K562 (cell line): ENCODE results near the gene CALML6. TPM values are rescaled to one million over a fixed set of nuclear protein-coding genes. Genes with fewer than 3 reads are reported as not detected.

ENCODE experiments used
- BDP1 ChIP-seq: IDR thresholded peaks from 3 replicates; pipeline ENCODE4 v1.6.1; 2011; ENCODE audit not compliant: insufficient read length, insufficient read depth
- HES1 ChIP-seq: fragments of 450-650 bp; IDR thresholded peaks from 2 replicates; pipeline ENCODE4 v1.6.1; 2016; ENCODE audit warnings: low read depth, mild to moderate bottlenecking, moderate library complexity
- KDM1A ChIP-seq, 2 experiments: fragments of 450-650 bp; IDR thresholded peaks; 2 replicates each; pipeline ENCODE4 v1.6.1; 2016; ENCODE audit warnings: mild to moderate bottlenecking in 2 of 2
- MLX ChIP-seq, 2 experiments: fragments of 450-650 bp in 1 of 2; sonication (generic) in 1 of 2; formaldehyde crosslinking; conservative IDR thresholded peaks; 2 replicates each; pipeline versions ENCODE4 v1.4.0 to v1.8.1; 2020 to 2022; ENCODE audit warnings: mild to moderate bottlenecking in 1 of 2, missing genetic modification reagents in 1 of 2
- NFATC3 ChIP-seq: fragments of 450-650 bp; IDR thresholded peaks from 2 replicates; pipeline ENCODE4 v1.6.1; 2017; ENCODE audit warnings: mild to moderate bottlenecking
- NUFIP1 ChIP-seq: fragments of 450-650 bp; IDR thresholded peaks from 2 replicates; pipeline ENCODE4 v1.6.1; 2018; ENCODE audit not compliant: partially characterized antibody
- YY1 ChIP-seq, 3 experiments: IDR thresholded peaks; 2 replicates each; pipeline ENCODE4 v1.6.1; 2011; ENCODE audit warnings: low read length in 2 of 3, mild to moderate bottlenecking in 2 of 3, moderate library complexity in 2 of 3, borderline replicate concordance in 1 of 3, control low read depth in 1 of 3, low read depth in 1 of 3; ENCODE audit not compliant: insufficient read depth in 3 of 3, insufficient replicate concordance in 2 of 3, control insufficient read depth in 1 of 3, insufficient read length in 1 of 3; ENCODE audit errors: extremely low read depth in 1 of 3
- ZKSCAN8 ChIP-seq: fragments of 200-800 bp; sonication (Bioruptor generic); IDR thresholded peaks from 2 replicates; pipeline ENCODE4 v1.6.1; 2016; ENCODE audit warnings: missing genetic modification characterization, missing compliant biosample characterization
- ZNF318 ChIP-seq, 2 experiments: fragments of 450-650 bp; IDR thresholded peaks; 2 replicates each; pipeline ENCODE4 v1.6.1; 2016; ENCODE audit warnings: mild to moderate bottlenecking in 2 of 2, borderline replicate concordance in 1 of 2, low read depth in 1 of 2, moderate library complexity in 1 of 2
- ZNF398 ChIP-seq: fragments of 250-450 bp; sonication (Bioruptor Pico); IDR thresholded peaks from 2 replicates; pipeline ENCODE4 v1.8.0; 2021; ENCODE audit warnings: moderate library complexity, mild to moderate bottlenecking, inconsistent platforms
- polyA plus RNA-seq, 8 experiments: library from polyadenylated mRNA; depleted of rRNA in 4 of 8; stranded (reverse) in 5 of 8; unstranded in 3 of 8; fragments of >200 nt; fragmentation: Nextera tagmentation in 2 of 8; fragmentation: Illumina TruSeq in 1 of 8; extraction: Ambion mirVana in 2 of 8; extraction: Trizol in 1 of 8; gene quantifications; 2 replicates each; pipeline versions ENCODE4 v1.2.1 to v1.2.3, GENCODE V29; 2011 to 2014; ENCODE audit warnings: inconsistent platforms in 1 of 8, missing spikeins in 1 of 8
- total RNA-seq, 7 experiments: library from RNA; depleted of rRNA in 6 of 7; stranded (reverse); fragments of >200 nt in 6 of 7; fragmentation: Illumina TruSeq in 2 of 7; extraction: Trizol in 2 of 7; gene quantifications; 2 replicates each; pipeline versions ENCODE4 v1.2.1 to v1.2.3, GENCODE V29; 2011 to 2021; ENCODE audit warnings: low replicate concordance in 1 of 7

The CALML6 gene
- total and polyA plus RNA-seq, 9 of the 15 experiments (the other 6 are each of a cell fraction or from before 2014, with no cell fraction given) = 0.14 TPM; not detected in 8

- TF ChIP-seq ZNF398 (CRISPR knock-in tag) (no peak), NUFIP1 (no peak), KDM1A (IDR thresholded peaks at IDR 0.05) (peak; percentile 98 to 99), NFATC3 (no peak), MLX (CRISPR knock-in tag; conservative IDR thresholded peaks at IDR 0.05) (no peak), BDP1 (no peak), ZNF318 (IDR thresholded peaks at IDR 0.05; ENCODE audit: borderline replicate concordance in 1 of 2, low read depth in 1 of 2) (no peak), YY1 (IDR thresholded peaks at IDR 0.05; ENCODE audit: borderline replicate concordance in 1 of 3, control insufficient read depth in 1 of 3, extremely low read depth in 1 of 3, insufficient read depth in 3 of 3, insufficient read length in 1 of 3, insufficient replicate concordance in 2 of 3, low read depth in 1 of 3, low read length in 2 of 3) (no peak), ZKSCAN8 (CRISPR knock-in tag) (no peak), HES1 (peak; percentile 86; the same call in 1 of the 2 replicates)
Measured at GRCh38 chr1:1883092-1883873, 31.8 kb upstream of the CALML6 start (continued).
